Activated CD4-positive, alpha-beta T cell treated with anti-CD3 and anti-CD28 coated beads, Interleukin-2, amount 10 ng/mL, durations not matched to agents 7 days and 5 days (primary cell): Measurements from ENCODE around the gene KNDC1. TPM values are rescaled to one million over a fixed set of nuclear protein-coding genes. Genes with fewer than 3 reads are reported as not detected.

Source experiments
- CTCF ChIA-PET: fragments of 350-600 bp; sonication (Branson Sonifier 250); formaldehyde crosslinking; loops from one replicate; lab custom pipeline; 2021; ENCODE audit warnings: antibody characterized with exemption; lab: Charles Lee
- POLR2A ChIA-PET: fragments of 350-600 bp; sonication (Branson Sonifier 250); formaldehyde crosslinking; loops from one replicate; lab custom pipeline; 2021; ENCODE audit warnings: antibody characterized with exemption; lab: Charles Lee
- DNase-seq: peaks from one replicate; pipeline ENCODE4 v3.0.0-alpha.2; 2020
- H3K27ac Mint-ChIP-seq: one replicate; pipeline ENCODE4 v1.8.0; 2021; ENCODE audit warnings: mild to moderate bottlenecking, moderate library complexity, mixed read lengths
- H3K27me3 Mint-ChIP-seq: one replicate; pipeline ENCODE4 v1.8.0; 2021; ENCODE audit warnings: mixed read lengths
- H3K36me3 Mint-ChIP-seq: one replicate; pipeline ENCODE4 v1.8.0; 2021; ENCODE audit warnings: low read depth, mixed read lengths
- H3K4me1 Mint-ChIP-seq: one replicate; pipeline ENCODE4 v1.8.0; 2021; ENCODE audit warnings: mixed read lengths
- H3K4me3 Mint-ChIP-seq: one replicate; pipeline ENCODE4 v1.8.0; 2021; ENCODE audit warnings: mild to moderate bottlenecking, moderate library complexity, mixed read lengths
- H3K9me3 Mint-ChIP-seq: one replicate; pipeline ENCODE4 v1.8.0; 2021; ENCODE audit warnings: mixed read lengths
- total RNA-seq, 2 experiments: library from RNA; stranded (reverse); gene quantifications; one replicate each; pipeline ENCODE4 v1.2.3, GENCODE V29; 2021

KNDC1 gene
- total RNA-seq, 2 experiments from 2014 or later = 0.07 to 0.08 TPM

- no peak for DNase-seq
- CTCF ChIA-PET = no interaction called here
- Mint-ChIP-seq H3K36me3 (no peaks in the 10 kb centered on the region), H3K9me3 (peaks cover 8% of the 10 kb centered on the region), H3K27ac (no peak overlapping the region), H3K4me1 (no peaks in the 10 kb centered on the region), H3K27me3 (no peaks in the 10 kb centered on the region), H3K4me3 (no peak overlapping the region)
- POLR2A ChIA-PET = no interaction called here
Measured at GRCh38 chr10:133185421-133185820, 25.4 kb downstream of the KNDC1 start.

- no peaks in the 10 kb centered on the region for H3K4me1 Mint-ChIP-seq
- H3K27ac Mint-ChIP-seq = no peak overlapping the region
- H3K27me3 Mint-ChIP-seq = no peaks in the 10 kb centered on the region
- peaks cover 8% of the 10 kb centered on the region for H3K9me3 Mint-ChIP-seq
- H3K36me3 Mint-ChIP-seq = no peaks in the 10 kb centered on the region
- H3K4me3 Mint-ChIP-seq = no peak overlapping the region
- ChIA-PET CTCF (no interaction called here), POLR2A (no interaction called here)
- no peak for DNase-seq
Measured at GRCh38 chr10:133185916-133186315, 25.9 kb downstream of the KNDC1 start.

- Mint-ChIP-seq H3K4me1 (no peaks in the 10 kb centered on the region), H3K9me3 (peaks cover 8% of the 10 kb centered on the region), H3K27ac (no peak overlapping the region), H3K36me3 (no peaks in the 10 kb centered on the region), H3K27me3 (no peaks in the 10 kb centered on the region), H3K4me3 (no peak overlapping the region)
- POLR2A ChIA-PET = no interaction called here
- CTCF ChIA-PET = interaction anchor here (1.0 kb wide), 1 partner anchor 11 kb away, joined by 3 read pairs; no protein-coding TSS in a partner anchor
- no peak for DNase-seq
Measured at GRCh38 chr10:133186416-133187090, 26.5 kb downstream of the KNDC1 start.

DNA sequence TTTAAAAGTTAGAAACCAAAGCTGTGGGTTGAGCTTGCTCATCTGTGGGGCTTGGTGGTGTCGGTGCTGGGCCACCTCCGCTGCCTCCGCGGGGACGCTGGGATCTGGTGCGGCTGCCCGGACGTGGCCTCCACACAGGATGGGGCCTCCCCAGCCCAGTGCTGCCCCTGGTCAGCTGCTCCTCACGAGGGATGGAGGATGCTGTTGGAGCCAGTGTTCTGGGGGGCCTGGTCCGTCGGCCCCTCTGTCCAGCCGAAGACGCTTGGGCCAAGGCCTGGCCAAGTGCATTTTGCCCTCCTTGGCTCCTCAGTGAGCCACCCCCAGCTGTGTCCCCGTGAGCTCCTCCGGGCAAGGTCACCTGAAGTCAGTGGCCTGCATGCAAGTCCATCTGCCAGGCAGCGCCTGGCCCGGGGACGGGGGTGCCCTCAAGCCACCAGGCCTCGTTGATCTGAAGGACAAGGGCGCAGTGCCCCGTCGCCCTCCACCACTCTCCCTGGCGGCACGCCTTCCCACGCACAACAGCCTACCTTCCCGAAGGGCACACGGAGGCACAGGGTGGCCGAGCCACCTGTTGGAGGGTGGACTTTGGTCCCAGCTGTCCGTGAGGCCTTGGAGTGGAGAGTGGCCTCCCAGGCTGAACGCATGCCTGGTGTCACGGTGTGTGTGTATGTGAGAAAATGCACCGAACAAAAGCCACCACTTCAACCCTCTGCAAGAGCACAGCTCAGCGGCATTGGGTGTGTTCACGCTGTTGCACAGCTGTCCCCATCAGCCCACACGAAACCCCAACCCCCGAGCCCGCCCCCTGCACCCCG is 27.3 kb downstream of the KNDC1 start:
- CTCF ChIA-PET = interaction anchor here (1.0 kb wide), 1 partner anchor 10 kb away, joined by 3 read pairs; no protein-coding TSS in a partner anchor
- peaks cover 8% of the 10 kb centered on the region for H3K9me3 Mint-ChIP-seq
- no peak overlapping the region for H3K27ac Mint-ChIP-seq
- DNase-seq = no peak
- POLR2A ChIA-PET = no interaction called here
- H3K4me3 Mint-ChIP-seq = no peak overlapping the region
- no peaks in the 10 kb centered on the region for H3K4me1 Mint-ChIP-seq
- no peaks in the 10 kb centered on the region for H3K36me3 Mint-ChIP-seq
- H3K27me3 Mint-ChIP-seq = peaks cover 5% of the 10 kb centered on the region

DNA sequence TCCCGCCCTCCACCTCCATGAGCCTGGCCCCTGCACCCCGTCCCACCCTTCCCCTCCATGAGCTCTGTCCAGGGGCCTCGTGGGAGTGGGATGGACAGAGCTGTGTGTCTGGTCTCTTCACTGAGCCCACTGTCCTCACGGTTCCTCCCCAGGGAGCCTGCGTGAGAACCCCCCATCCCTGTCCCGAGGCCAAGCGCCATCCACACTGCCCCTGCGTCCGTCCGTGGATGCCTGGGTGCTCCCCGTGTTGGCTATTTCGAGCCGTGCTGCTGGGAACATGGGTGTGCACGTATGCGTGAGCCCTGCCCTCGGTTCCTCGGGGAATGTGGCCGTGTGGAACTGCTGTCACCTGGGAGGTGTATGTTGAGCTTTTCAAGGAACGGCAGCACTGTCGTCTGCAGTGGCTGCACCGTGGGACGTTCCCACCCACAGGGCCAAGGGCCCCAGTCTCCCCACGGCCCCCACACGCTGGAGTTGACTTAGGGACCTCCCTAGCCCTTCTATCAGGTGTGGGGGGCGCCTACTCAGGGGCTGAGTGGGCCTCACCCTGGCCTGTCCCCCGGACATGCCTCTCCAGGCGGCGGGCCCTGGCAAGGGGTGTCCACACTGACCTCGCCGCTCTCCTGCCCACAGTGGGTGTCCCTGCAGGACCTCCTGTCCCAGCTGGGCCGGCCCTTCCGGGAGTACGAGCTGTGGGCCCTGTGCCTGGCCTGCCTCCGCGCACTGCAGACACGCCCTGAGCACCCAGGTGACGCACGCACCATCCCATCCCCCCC is 28.1 kb downstream of the KNDC1 start:
- ChIA-PET POLR2A (no interaction called here), CTCF (no interaction called here)
- Mint-ChIP-seq H3K4me1 (no peaks in the 10 kb centered on the region), H3K27ac (no peak overlapping the region), H3K9me3 (peaks cover 8% of the 10 kb centered on the region), H3K36me3 (no peaks in the 10 kb centered on the region), H3K4me3 (no peak overlapping the region), H3K27me3 (peaks cover 9% of the 10 kb centered on the region)
- DNase-seq = no peak

- no peaks in the 10 kb centered on the region for H3K4me1 Mint-ChIP-seq
- peaks cover 3% of the 10 kb centered on the region for H3K9me3 Mint-ChIP-seq
- no peak overlapping the region for H3K27ac Mint-ChIP-seq
- no peak overlapping the region for H3K4me3 Mint-ChIP-seq
- no peak for DNase-seq
- peaks cover 15% of the 10 kb centered on the region for H3K27me3 Mint-ChIP-seq
- CTCF ChIA-PET = no interaction called here
- POLR2A ChIA-PET = no interaction called here
- no peaks in the 10 kb centered on the region for H3K36me3 Mint-ChIP-seq
Measured at GRCh38 chr10:133189256-133189655, 29.2 kb downstream of the KNDC1 start.

DNA sequence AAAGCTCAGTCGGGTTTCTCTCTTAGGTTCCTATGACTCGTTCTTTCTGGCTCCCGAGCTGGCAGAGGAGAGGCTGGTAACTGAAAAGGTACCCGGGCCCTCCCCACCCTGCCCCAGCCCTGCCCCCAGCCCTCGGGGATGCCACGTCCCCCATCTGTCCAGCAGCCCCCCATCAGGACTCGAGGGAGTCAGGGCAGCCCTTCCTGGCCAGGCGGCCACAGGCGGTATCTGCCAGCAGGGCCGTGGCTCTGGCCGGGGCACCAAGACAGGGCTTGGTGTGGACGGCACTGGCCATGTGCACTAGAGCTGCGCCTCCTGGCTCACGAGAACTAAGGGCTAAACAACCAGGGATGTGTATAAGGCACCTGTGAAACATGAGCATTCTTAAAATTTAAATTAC is 29.7 kb downstream of the KNDC1 start:
- Mint-ChIP-seq H3K36me3 (no peaks in the 10 kb centered on the region), H3K27me3 (peaks cover 15% of the 10 kb centered on the region), H3K4me3 (no peak overlapping the region), H3K4me1 (no peaks in the 10 kb centered on the region), H3K27ac (no peak overlapping the region), H3K9me3 (no peaks in the 10 kb centered on the region)
- ChIA-PET CTCF (no interaction called here), POLR2A (no interaction called here)
- DNase-seq = no peak

DNA sequence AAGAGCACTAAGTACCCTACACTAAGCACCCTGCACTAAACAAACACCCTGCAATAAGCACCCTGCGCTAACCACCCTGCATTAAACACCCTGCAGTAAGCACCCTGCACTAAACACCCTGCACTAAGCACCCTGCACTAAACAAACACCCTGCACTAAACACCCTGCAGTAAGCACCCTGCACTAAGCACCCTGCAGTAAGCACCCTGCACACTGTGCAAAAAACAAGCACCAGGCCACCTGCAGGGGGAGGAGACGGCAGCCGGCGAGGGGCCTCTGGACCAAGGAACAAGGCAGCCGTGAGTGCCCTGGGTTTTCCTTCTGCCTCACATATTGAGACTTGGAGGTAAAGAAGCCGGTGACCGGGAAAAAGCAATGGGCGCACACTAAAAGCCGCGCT is 30.2 kb downstream of the KNDC1 start:
- Mint-ChIP-seq H3K9me3 (no peaks in the 10 kb centered on the region), H3K27me3 (peaks cover 15% of the 10 kb centered on the region), H3K27ac (no peak overlapping the region), H3K4me1 (no peaks in the 10 kb centered on the region), H3K36me3 (no peaks in the 10 kb centered on the region), H3K4me3 (no peak overlapping the region)
- ChIA-PET CTCF (interaction anchor here (1.0 kb wide), 1 partner anchor 35 kb away, joined by 3 read pairs; no protein-coding TSS in a partner anchor), POLR2A (no interaction called here)
- DNase-seq = no peak

DNA sequence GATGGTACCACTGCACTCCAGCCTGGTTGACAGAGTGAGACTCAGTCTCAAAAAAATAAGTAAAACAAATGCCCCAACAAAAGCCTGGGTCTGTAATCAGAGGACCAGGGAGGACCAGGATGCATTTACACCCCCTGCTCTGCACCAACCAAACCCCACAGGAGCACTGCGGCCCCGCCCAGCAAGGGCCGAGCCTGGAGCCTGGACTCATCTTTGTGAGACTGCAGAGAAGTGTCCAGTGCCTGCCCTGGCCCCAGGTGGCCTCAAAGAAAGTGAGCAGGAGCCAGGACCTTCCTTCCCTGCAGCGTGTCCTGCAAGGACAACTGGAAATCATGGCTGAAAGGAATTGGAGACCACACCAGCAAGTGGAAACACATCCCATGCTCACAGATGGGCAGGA is 31.6 kb downstream of the KNDC1 start:
- CTCF ChIA-PET = no interaction called here
- H3K4me1 Mint-ChIP-seq = no peaks in the 10 kb centered on the region
- POLR2A ChIA-PET = no interaction called here
- no peak overlapping the region for H3K27ac Mint-ChIP-seq
- H3K9me3 Mint-ChIP-seq = no peaks in the 10 kb centered on the region
- H3K36me3 Mint-ChIP-seq = no peaks in the 10 kb centered on the region
- no peak for DNase-seq
- H3K27me3 Mint-ChIP-seq = peaks cover 15% of the 10 kb centered on the region
- no peak overlapping the region for H3K4me3 Mint-ChIP-seq

DNA sequence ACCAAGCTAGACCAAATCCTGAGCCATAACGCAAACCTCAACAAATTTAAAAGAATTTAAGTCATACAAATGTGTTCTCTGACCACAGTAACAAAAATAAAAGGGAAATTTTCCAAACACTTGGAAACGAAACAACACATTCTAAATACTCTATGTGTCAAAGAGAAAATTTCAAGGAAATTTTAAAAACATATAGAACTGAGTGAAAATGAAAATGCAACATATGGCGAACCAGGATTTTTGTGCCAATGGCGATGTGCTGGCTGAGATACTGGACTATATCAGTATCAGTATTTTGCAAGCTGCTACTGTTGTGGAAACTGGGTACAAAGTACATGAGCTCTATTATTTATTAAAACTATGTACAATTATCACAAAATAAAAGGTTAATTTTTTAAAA is 34.1 kb downstream of the KNDC1 start:
- H3K27me3 Mint-ChIP-seq = peaks cover 15% of the 10 kb centered on the region
- ChIA-PET POLR2A (no interaction called here), CTCF (no interaction called here)
- H3K4me1 Mint-ChIP-seq = no peaks in the 10 kb centered on the region
- no peak overlapping the region for H3K4me3 Mint-ChIP-seq
- H3K27ac Mint-ChIP-seq = no peak overlapping the region
- H3K9me3 Mint-ChIP-seq = no peaks in the 10 kb centered on the region
- DNase-seq = no peak
- no peaks in the 10 kb centered on the region for H3K36me3 Mint-ChIP-seq

GRCh38 chr10:133195096-133195495 is 35.1 kb downstream of the KNDC1 start:
- peaks cover 15% of the 10 kb centered on the region for H3K27me3 Mint-ChIP-seq
- no peak overlapping the region for H3K27ac Mint-ChIP-seq
- no peaks in the 10 kb centered on the region for H3K36me3 Mint-ChIP-seq
- no peak for DNase-seq
- H3K4me3 Mint-ChIP-seq = no peak overlapping the region
- H3K9me3 Mint-ChIP-seq = no peaks in the 10 kb centered on the region
- no peaks in the 10 kb centered on the region for H3K4me1 Mint-ChIP-seq
- ChIA-PET CTCF (no interaction called here), POLR2A (no interaction called here)

DNA sequence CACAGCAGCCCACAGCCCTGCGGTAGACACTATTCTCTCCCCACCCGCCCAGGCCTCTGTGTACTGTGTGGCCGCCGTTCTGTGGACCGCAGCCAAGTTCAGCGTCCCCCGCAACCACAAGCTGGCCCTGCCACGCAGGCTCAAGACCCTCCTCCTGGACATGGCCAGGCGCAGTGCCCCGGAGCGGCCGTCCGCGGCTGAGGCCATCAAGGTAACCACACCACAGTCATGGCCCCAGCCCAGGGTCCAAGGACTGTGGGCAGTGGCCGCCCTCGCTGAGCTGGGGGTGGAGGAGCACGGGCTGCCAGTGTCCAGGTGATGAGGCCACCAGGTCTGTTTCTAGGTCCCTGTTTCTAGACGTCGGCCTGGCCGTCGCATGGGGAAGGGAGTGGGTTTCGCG is 35.6 kb downstream of the KNDC1 start:
- ChIA-PET CTCF (no interaction called here), POLR2A (no interaction called here)
- Mint-ChIP-seq H3K9me3 (no peaks in the 10 kb centered on the region), H3K27me3 (peaks cover 15% of the 10 kb centered on the region), H3K36me3 (no peaks in the 10 kb centered on the region), H3K4me3 (no peak overlapping the region), H3K4me1 (no peaks in the 10 kb centered on the region), H3K27ac (no peak overlapping the region)
- no peak for DNase-seq
